ENCODE measurements around the gene CHST13. TPM values are rescaled to one million over a fixed set of nuclear protein-coding genes. Genes with fewer than 3 reads are reported as not detected.
A peak's percentile ranks its signal among the peaks of the same experiment; 100 is the strongest.

The CHST13 gene
- polyA plus RNA-seq, 6 donors from 2014 or later, result 0.16 to 0.53 TPM; not detected in 4

- ATAC-seq (ENCODE audit: low read depth in 2 of 2), result no peak
- Mint-ChIP-seq H3K27ac (no peak overlapping the region), H3K4me3 (no peak overlapping the region), H3K9me3 (peaks cover 0 to 5% (median 2%) of the 10 kb centered on the region in 7 donors), H3K36me3 (no peaks in the 10 kb centered on the region), H3K4me1 (peaks cover 0 to 12% (median 12%) of the 10 kb centered on the region in 3 donors), H3K27me3 (peaks cover 5 to 33% (median 20%) of the 10 kb centered on the region in 3 donors)
- DNase-seq, result no peak
Observed at GRCh38 chr3:126538316-126538715, 14.4 kb downstream of the CHST13 start.

- DNase-seq, result no peak
- H3K27me3 Mint-ChIP-seq, result peaks cover 5 to 32% (median 20%) of the 10 kb centered on the region in 3 donors
- no peak overlapping the region for H3K4me3 Mint-ChIP-seq
- no peak for ATAC-seq (ENCODE audit: low read depth in 2 of 2)
- H3K27ac Mint-ChIP-seq, result no peak overlapping the region
- H3K9me3 Mint-ChIP-seq, result peaks cover 0 to 5% (median 2%) of the 10 kb centered on the region in 7 donors
- no peaks in the 10 kb centered on the region for H3K36me3 Mint-ChIP-seq
- H3K4me1 Mint-ChIP-seq, result peaks cover 0 to 12% (median 12%) of the 10 kb centered on the region in 3 donors
Observed at GRCh38 chr3:126538966-126539365, 15.0 kb downstream of the CHST13 start.

DNA sequence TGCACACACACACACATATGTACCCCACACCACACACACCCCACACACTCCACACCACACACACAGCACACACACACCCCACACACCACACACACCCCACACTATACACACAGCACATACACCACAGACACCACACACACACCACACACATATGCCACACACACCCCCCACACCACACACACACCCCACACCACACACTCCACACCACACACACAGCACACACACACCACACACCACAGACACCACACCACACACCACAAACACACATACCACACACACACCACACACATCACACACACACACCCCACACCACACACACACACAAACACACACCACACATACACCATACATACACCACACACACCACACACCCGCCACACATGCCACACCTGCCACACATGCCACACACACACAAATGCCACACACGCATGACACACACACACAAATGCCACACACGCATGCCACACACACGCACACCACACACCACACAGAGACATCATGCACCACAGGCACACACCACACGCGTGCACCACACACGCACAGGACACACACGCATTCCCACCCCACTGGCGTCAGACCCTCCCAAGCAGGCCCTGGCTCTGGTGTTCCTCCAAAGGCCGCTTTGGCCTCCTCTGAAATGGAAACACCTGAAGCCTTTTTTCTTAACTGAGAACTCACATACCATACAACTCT is 15.7 kb downstream of the CHST13 start:
- H3K27ac Mint-ChIP-seq, result peak overlapping the region in 2 of 6 donors; percentile 1 to 48
- peak overlapping the region in 1 of 8 donors; percentile 57 for H3K4me3 Mint-ChIP-seq
- H3K36me3 Mint-ChIP-seq, result no peaks in the 10 kb centered on the region

DNA sequence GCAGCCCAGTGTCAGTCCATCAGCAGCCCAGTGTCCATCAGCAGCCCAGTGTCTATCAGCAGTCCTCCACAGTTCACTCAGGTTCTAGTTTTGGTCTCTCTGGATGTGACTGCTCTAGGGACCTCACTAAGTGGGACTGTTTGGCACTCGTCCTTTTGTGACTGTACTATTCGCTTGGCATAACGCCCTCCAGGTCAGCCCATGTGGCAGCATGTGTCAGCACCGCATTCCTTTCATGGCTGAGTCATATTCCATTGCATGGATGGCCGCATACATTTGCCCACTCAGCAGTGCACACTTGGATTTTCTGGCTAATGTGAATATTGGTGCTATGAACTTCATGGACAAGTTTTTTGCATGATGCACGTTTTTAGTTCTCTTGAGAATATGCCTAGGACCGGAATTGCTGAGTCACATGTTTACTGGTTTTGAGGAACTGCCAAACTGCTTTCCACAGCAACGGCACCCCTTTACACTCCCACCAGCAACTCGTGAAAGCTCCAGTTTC is 16.4 kb downstream of the CHST13 start:
- H3K4me3 Mint-ChIP-seq, result no peak overlapping the region
- ATAC-seq (ENCODE audit: low read depth in 2 of 2), result no peak
- H3K4me1 Mint-ChIP-seq, result peaks cover 0 to 12% (median 7%) of the 10 kb centered on the region in 3 donors
- H3K27ac Mint-ChIP-seq, result no peak overlapping the region
- peaks cover 5 to 17% (median 13%) of the 10 kb centered on the region in 3 donors for H3K27me3 Mint-ChIP-seq
- peaks cover 0 to 5% (median 2%) of the 10 kb centered on the region in 7 donors for H3K9me3 Mint-ChIP-seq
- no peaks in the 10 kb centered on the region for H3K36me3 Mint-ChIP-seq
- DNase-seq, result no peak

More for the DNA sequence above, 15.7 kb downstream of the CHST13 start:
- Mint-ChIP-seq H3K27me3 (peaks cover 5 to 24% (median 15%) of the 10 kb centered on the region in 3 donors), H3K9me3 (peaks cover 0 to 5% (median 2%) of the 10 kb centered on the region in 7 donors), H3K4me1 (peaks cover 0 to 12% (median 7%) of the 10 kb centered on the region in 3 donors)
- DNase-seq (no peak), ATAC-seq (ENCODE audit: low read depth in 2 of 2) (no peak)

DNA sequence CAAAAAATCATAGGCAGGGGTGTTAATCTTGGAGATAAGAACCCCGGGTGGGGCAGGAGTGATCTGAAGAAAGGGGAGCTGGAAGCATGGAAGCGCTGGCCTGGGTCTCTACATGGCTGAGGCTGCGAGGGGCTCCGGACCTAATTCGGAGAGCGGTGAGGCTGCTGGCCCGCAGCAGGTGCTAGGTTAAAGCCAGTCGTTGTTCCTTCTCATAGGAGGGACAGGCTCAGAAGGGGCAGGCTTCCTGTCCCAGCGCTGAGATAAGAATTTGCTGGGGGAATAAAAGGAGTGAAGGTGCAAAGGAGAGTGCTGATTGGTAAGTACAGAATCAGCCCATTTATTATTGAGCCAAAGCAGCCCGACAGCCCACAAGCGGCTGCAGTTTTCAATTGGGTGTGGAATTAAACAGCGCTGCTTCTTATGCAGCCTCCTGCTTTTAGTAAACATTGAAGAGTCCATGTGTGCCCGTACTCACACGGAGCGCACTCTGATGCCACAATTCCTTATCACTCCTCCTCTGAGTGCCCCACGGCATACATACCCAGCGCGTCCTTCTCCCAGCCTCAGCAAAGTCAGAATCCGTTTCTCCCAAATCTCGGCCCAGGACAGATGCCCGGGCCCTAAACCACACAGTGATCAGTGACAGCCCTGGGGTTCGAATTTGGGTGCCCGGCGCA is 17.1 kb downstream of the CHST13 start:
- Mint-ChIP-seq H3K36me3 (no peaks in the 10 kb centered on the region), H3K4me1 (peaks cover 0 to 12% (median 7%) of the 10 kb centered on the region in 3 donors), H3K27me3 (peaks cover 5 to 16% (median 13%) of the 10 kb centered on the region in 3 donors), H3K9me3 (peaks cover 0 to 5% (median 2%) of the 10 kb centered on the region in 7 donors), H3K4me3 (no peak overlapping the region), H3K27ac (no peak overlapping the region)
- no peak for DNase-seq
- ATAC-seq (ENCODE audit: low read depth in 2 of 2), result no peak

DNA sequence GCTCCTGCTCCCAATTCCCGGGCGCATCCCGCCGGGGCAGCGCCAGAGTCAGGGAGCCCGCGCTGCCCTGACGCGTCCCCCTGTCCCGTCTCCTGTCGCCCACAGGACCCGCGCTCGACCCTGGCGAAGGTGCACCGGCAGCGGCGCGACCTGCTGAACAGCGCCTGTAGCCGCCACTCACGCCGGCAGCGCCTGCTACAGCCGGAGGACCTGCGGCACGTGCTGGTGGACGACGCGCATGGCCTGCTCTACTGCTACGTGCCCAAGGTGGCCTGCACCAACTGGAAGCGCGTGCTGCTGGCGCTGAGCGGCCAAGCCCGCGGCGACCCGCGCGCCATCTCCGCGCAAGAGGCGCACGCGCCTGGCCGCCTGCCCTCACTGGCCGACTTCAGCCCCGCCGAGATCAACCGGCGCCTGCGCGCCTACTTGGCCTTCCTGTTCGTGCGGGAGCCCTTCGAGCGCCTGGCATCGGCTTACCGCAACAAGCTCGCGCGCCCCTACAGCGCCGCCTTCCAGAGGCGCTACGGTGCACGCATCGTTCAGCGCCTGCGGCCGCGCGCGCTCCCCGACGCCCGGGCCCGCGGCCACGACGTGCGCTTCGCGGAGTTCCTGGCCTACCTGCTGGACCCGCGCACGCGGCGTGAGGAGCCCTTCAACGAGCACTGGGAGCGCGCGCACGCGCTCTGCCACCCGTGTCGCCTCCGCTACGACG is 17.8 kb downstream of the CHST13 start:
- ATAC-seq (ENCODE audit: low read depth in 2 of 2), result no peak
- H3K27me3 Mint-ChIP-seq, result peaks cover 5 to 16% (median 8%) of the 10 kb centered on the region in 3 donors
- H3K4me3 Mint-ChIP-seq, result no peak overlapping the region
- H3K4me1 Mint-ChIP-seq, result peaks cover 0 to 12% (median 7%) of the 10 kb centered on the region in 3 donors
- peaks cover 0 to 5% (median 2%) of the 10 kb centered on the region in 7 donors for H3K9me3 Mint-ChIP-seq
- H3K36me3 Mint-ChIP-seq, result no peaks in the 10 kb centered on the region
- H3K27ac Mint-ChIP-seq, result no peak overlapping the region
- DNase-seq, result no peak

- peaks cover 0 to 12% (median 7%) of the 10 kb centered on the region in 3 donors for H3K4me1 Mint-ChIP-seq
- peaks cover 5 to 16% (median 6%) of the 10 kb centered on the region in 3 donors for H3K27me3 Mint-ChIP-seq
- no peak overlapping the region for H3K4me3 Mint-ChIP-seq
- no peaks in the 10 kb centered on the region for H3K36me3 Mint-ChIP-seq
- DNase-seq (no peak), ATAC-seq (ENCODE audit: low read depth in 2 of 2) (no peak)
- peaks cover 0 to 5% (median 2%) of the 10 kb centered on the region in 7 donors for H3K9me3 Mint-ChIP-seq
- no peak overlapping the region for H3K27ac Mint-ChIP-seq
Observed at GRCh38 chr3:126542340-126543241, 18.6 kb downstream of the CHST13 start.

GRCh38 chr3:126543457-126544061 is 19.6 kb downstream of the CHST13 start:
- Mint-ChIP-seq H3K27ac (no peak overlapping the region), H3K36me3 (no peaks in the 10 kb centered on the region), H3K4me3 (no peak overlapping the region), H3K4me1 (peaks cover 0 to 12% (median 7%) of the 10 kb centered on the region in 3 donors), H3K27me3 (peaks cover 5 to 16% (median 6%) of the 10 kb centered on the region in 3 donors), H3K9me3 (peaks cover 0 to 5% (median 2%) of the 10 kb centered on the region in 7 donors)
- no peak for ATAC-seq (ENCODE audit: low read depth in 2 of 2)
- DNase-seq, result no peak

DNA sequence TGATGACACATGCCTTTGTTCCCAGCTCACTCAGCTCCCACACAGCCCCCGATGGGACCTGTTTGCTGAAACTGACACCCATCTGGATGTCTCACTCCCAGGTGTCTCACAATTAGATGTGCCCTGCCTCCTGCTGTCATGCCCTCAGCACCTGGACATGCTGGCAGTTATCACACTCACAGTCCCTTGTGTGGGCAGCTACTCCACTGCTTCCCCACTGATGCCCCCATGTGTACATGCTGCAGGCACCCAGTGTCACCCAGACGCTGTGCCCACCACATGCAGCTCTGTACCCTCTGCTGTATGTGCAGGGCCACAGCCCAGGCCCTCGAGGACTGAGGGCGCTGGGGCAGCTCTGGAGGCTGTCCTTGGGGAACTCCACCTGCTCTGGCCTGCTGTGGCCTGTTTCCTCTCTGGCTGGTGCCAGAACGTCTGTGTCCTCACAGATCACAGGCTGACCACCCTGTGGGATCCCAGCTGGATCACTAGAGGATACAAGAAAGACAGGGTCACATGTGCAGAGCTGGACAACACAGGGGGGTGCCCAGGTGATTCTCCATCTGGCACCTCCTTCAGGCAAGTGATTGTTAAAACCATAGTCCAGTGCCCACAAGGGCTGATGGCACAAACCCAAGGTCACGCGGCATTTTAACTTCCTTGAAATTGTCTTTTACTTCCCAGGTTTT is 20.8 kb downstream of the CHST13 start:
- Mint-ChIP-seq H3K4me1 (peaks cover 0 to 7% (median 7%) of the 10 kb centered on the region in 3 donors), H3K27me3 (peaks cover 5 to 11% (median 5%) of the 10 kb centered on the region in 3 donors)
- DNase-seq, result no peak

GRCh38 chr3:126545544-126545943 is 21.6 kb downstream of the CHST13 start:
- DNase-seq (no peak), ATAC-seq (ENCODE audit: low read depth in 2 of 2) (no peak)
- H3K27me3 Mint-ChIP-seq, result peaks cover 0 to 10% (median 0%) of the 10 kb centered on the region in 3 donors
- H3K4me3 Mint-ChIP-seq, result no peak overlapping the region
- no peak overlapping the region for H3K27ac Mint-ChIP-seq
- H3K36me3 Mint-ChIP-seq, result no peaks in the 10 kb centered on the region
- H3K4me1 Mint-ChIP-seq, result peaks cover 0 to 7% (median 4%) of the 10 kb centered on the region in 3 donors
- peaks cover 0 to 4% (median 0%) of the 10 kb centered on the region in 7 donors for H3K9me3 Mint-ChIP-seq

More for the DNA sequence above, 20.8 kb downstream of the CHST13 start:
- Mint-ChIP-seq H3K4me3 (no peak overlapping the region), H3K36me3 (no peaks in the 10 kb centered on the region), H3K27ac (no peak overlapping the region), H3K9me3 (peaks cover 0 to 4% (median 2%) of the 10 kb centered on the region in 7 donors)
- no peak for ATAC-seq (ENCODE audit: low read depth in 2 of 2)

- peaks cover 0 to 13% (median 4%) of the 10 kb centered on the region in 3 donors for H3K27me3 Mint-ChIP-seq
- ATAC-seq (ENCODE audit: low read depth in 2 of 2) (no peak), DNase-seq (no peak)
- H3K36me3 Mint-ChIP-seq, result no peaks in the 10 kb centered on the region
- H3K4me1 Mint-ChIP-seq, result peaks cover 0 to 4% (median 3%) of the 10 kb centered on the region in 3 donors
- no peak overlapping the region for H3K4me3 Mint-ChIP-seq
- peaks cover 0 to 3% (median 0%) of the 10 kb centered on the region in 7 donors for H3K9me3 Mint-ChIP-seq
- H3K27ac Mint-ChIP-seq, result no peak overlapping the region
Observed at GRCh38 chr3:126546013-126546412, 22.1 kb downstream of the CHST13 start.

Data from naive B cell (primary cell).